Measurements from ENCODE around the gene FBXO46. TPM values are rescaled to one million over a fixed set of nuclear protein-coding genes. Genes with fewer than 3 reads are reported as not detected.
"Not testable (repeated sequence)": the region's sequence is repeated elsewhere in the genome, so short reads cannot be mapped to it uniquely, and the experiment has no call there.

FBXO46 gene
- total RNA-seq, 1 donor from 2014 or later = 16.5 TPM

- no peaks in the 10 kb centered on the region for H3K27me3 ChIP-seq
- H3K9me3 ChIP-seq = no peaks in the 10 kb centered on the region
- H3K27ac ChIP-seq = peak within 1 kb of the TSS; percentile 95
- peaks cover 17% of the 10 kb centered on the region for H3K4me1 ChIP-seq
- DNase-seq = peak; percentile 96
- H3K36me3 ChIP-seq = peaks cover 22% of the 10 kb centered on the region
- intact Hi-C loops (cut with DNase I) = no loop called here
- H3K4me3 ChIP-seq = peak within 1 kb of the TSS; percentile 88
- ATAC-seq = peak; percentile 81
- TF ChIP-seq CTCF (IDR thresholded peaks at IDR 0.05) = peak; percentile 8
These were observed 39.0 kb downstream of the FBXO46 start, which contains the start of gene SNRPD2 for GRCh38 chr19:45691516-45692186. Gene SNRPD2, minus strand, starts transcription at chr19:45691953. Its CDS starts 65 bp downstream, at chr19:45691888.

- H3K4me3 ChIP-seq = no peak overlapping the region
- TF ChIP-seq CTCF (IDR thresholded peaks at IDR 0.05) = no peak
- H3K4me1 ChIP-seq = peaks cover 8% of the 10 kb centered on the region
- H3K9me3 ChIP-seq = no peaks in the 10 kb centered on the region
- intact Hi-C loops (cut with DNase I) = no loop called here
- peaks cover 44% of the 10 kb centered on the region for H3K36me3 ChIP-seq
- no peak for DNase-seq
- H3K27ac ChIP-seq = no peak overlapping the region
- H3K27me3 ChIP-seq = no peaks in the 10 kb centered on the region
- ATAC-seq = no peak
These were observed 43.1 kb downstream of the FBXO46 start for GRCh38 chr19:45687599-45687998.

- H3K27me3 ChIP-seq; H3K4me3 ChIP-seq; intact Hi-C loops (cut with DNase I); H3K27ac ChIP-seq; ATAC-seq; DNase-seq; H3K9me3 ChIP-seq: not testable (repeated sequence)
- H3K4me1 ChIP-seq = peaks cover 12% of the 10 kb centered on the region
- peaks cover 44% of the 10 kb centered on the region for H3K36me3 ChIP-seq
These were observed 45.7 kb downstream of the FBXO46 start for GRCh38 chr19:45685045-45685444.

GRCh38 chr19:45682908-45683307 is 47.8 kb downstream of the FBXO46 start:
- ATAC-seq (no peak), DNase-seq (no peak)
- H3K27me3 ChIP-seq = peaks cover 15% of the 10 kb centered on the region
- TF ChIP-seq CTCF (IDR thresholded peaks at IDR 0.05) = no peak
- no peaks in the 10 kb centered on the region for H3K9me3 ChIP-seq
- peaks cover 35% of the 10 kb centered on the region for H3K36me3 ChIP-seq
- no peak overlapping the region for H3K27ac ChIP-seq
- intact Hi-C loops (cut with DNase I) = no loop called here
- no peak overlapping the region for H3K4me3 ChIP-seq
- peaks cover 18% of the 10 kb centered on the region for H3K4me1 ChIP-seq

GRCh38 chr19:45682117-45682516 is 48.6 kb downstream of the FBXO46 start:
- peak overlapping the region; percentile 32 for H3K27ac ChIP-seq
- no peak for TF ChIP-seq CTCF (IDR thresholded peaks at IDR 0.05)
- peaks cover 24% of the 10 kb centered on the region for H3K4me1 ChIP-seq
- peak overlapping the region; percentile 42 for H3K4me3 ChIP-seq
- peaks cover 21% of the 10 kb centered on the region for H3K27me3 ChIP-seq
- ATAC-seq (no peak), DNase-seq (no peak)
- peaks cover 27% of the 10 kb centered on the region for H3K36me3 ChIP-seq
- H3K9me3 ChIP-seq = no peaks in the 10 kb centered on the region
- intact Hi-C loops (cut with DNase I) = no loop called here

GRCh38 chr19:45681391-45682015 is 49.2 kb downstream of the FBXO46 start:
- Histone ChIP-seq H3K27me3 (peaks cover 27% of the 10 kb centered on the region), H3K4me1 (peaks cover 30% of the 10 kb centered on the region), H3K4me3 (peak overlapping the region; percentile 42), H3K36me3 (peaks cover 21% of the 10 kb centered on the region), H3K9me3 (no peaks in the 10 kb centered on the region), H3K27ac (peak overlapping the region; percentile 32)
- peak; percentile 99 for TF ChIP-seq CTCF (IDR thresholded peaks at IDR 0.05)
- DNase-seq (peak; percentile 93), ATAC-seq (peak; percentile 90)
- intact Hi-C loops (cut with DNase I) = no loop called here
